Measurements from ENCODE around the gene FOXP1.
"Not testable (repeated sequence)": the region's sequence is repeated elsewhere in the genome, so short reads cannot be mapped to it uniquely, and the experiment has no call there.

Gene FOXP1

GRCh38 chr3:70982700-70983140, 600.8 kb downstream of the FOXP1 start:
- peak; percentile 73 for DNase-seq

- DNase-seq = peak; percentile 67
These were observed 601.2 kb downstream of the FOXP1 start for GRCh38 chr3:70982284-70982683.

GRCh38 chr3:70981231-70981880, 602.2 kb downstream of the FOXP1 start:
- DNase-seq = no peak

- DNase-seq = no peak
These were observed 602.8 kb downstream of the FOXP1 start for GRCh38 chr3:70980646-70981170.

- DNase-seq = no peak
These were observed 603.4 kb downstream of the FOXP1 start for GRCh38 chr3:70979983-70980645.

- no peak for DNase-seq
These were observed 605.8 kb downstream of the FOXP1 start for GRCh38 chr3:70977712-70978111.

GRCh38 chr3:70975981-70976380, 607.5 kb downstream of the FOXP1 start:
- DNase-seq = not testable (repeated sequence)

GRCh38 chr3:70974747-70975146, 608.8 kb downstream of the FOXP1 start:
- no peak for DNase-seq

GRCh38 chr3:70973558-70973957, 610.0 kb downstream of the FOXP1 start:
- DNase-seq = peak; percentile 70

- DNase-seq = no peak
These were observed 610.7 kb downstream of the FOXP1 start for GRCh38 chr3:70972855-70973254.

- DNase-seq = no peak
These were observed 612.6 kb downstream of the FOXP1 start for GRCh38 chr3:70970952-70971351.

- no peak for DNase-seq
These were observed 613.4 kb downstream of the FOXP1 start for GRCh38 chr3:70970171-70970570.

- DNase-seq = peak; percentile 14
These were observed 619.9 kb downstream of the FOXP1 start for GRCh38 chr3:70963431-70964275.

GRCh38 chr3:70959506-70960291, 623.8 kb downstream of the FOXP1 start:
- DNase-seq = no peak

GRCh38 chr3:70952033-70952747, 631.3 kb downstream of the FOXP1 start:
- no peak for DNase-seq

- DNase-seq = peak; percentile 74
These were observed 632.2 kb downstream of the FOXP1 start for GRCh38 chr3:70951316-70951715.

GRCh38 chr3:70947579-70947978, 635.9 kb downstream of the FOXP1 start:
- DNase-seq = peak; percentile 76

GRCh38 chr3:70943886-70944285, 639.6 kb downstream of the FOXP1 start:
- peak; percentile 39 for DNase-seq

- DNase-seq = no peak
These were observed 650.3 kb downstream of the FOXP1 start for GRCh38 chr3:70933105-70933810.

GRCh38 chr3:70930066-70930465, 653.5 kb downstream of the FOXP1 start:
- DNase-seq = no peak

- no peak for DNase-seq
These were observed 656.3 kb downstream of the FOXP1 start for GRCh38 chr3:70927239-70927638.
